Type B pancreatic cell (in vitro differentiated cells): Measurements from ENCODE around the gene EFCAB13. TPM values are rescaled to one million over a fixed set of nuclear protein-coding genes. Genes with fewer than 3 reads are reported as not detected.

Experiments
- DNase-seq: peaks from one replicate; pipeline ENCODE4 v3.0.0; 2021; ENCODE audit warnings: mixed read lengths; ENCODE audit not compliant: unreplicated experiment; ENCODE audit errors: extremely low spot score
- H3K27ac Mint-ChIP-seq: 2 replicates; pipeline ENCODE4 v1.8.0; 2021; ENCODE audit warnings: mild to moderate bottlenecking, mixed read lengths
- H3K27me3 Mint-ChIP-seq: 2 replicates; pipeline ENCODE4 v1.8.0; 2021; ENCODE audit warnings: mixed read lengths
- H3K36me3 Mint-ChIP-seq: 2 replicates; pipeline ENCODE4 v1.8.0; 2021; ENCODE audit warnings: mixed read lengths
- H3K4me1 Mint-ChIP-seq: one replicate; pipeline ENCODE4 v1.8.0; 2021; ENCODE audit warnings: mixed read lengths; ENCODE audit not compliant: unreplicated experiment
- H3K4me3 Mint-ChIP-seq: 2 replicates; pipeline ENCODE4 v1.8.0; 2021; ENCODE audit warnings: mild to moderate bottlenecking, mixed read lengths
- H3K9me3 Mint-ChIP-seq: 2 replicates; pipeline ENCODE4 v1.8.0; 2021; ENCODE audit warnings: mixed read lengths
- CTCF ChIP-seq: fragments of 200-600 bp; sonication (generic); conservative IDR thresholded peaks from 2 replicates; pipeline ENCODE4 v1.5.0; 2021; ENCODE audit warnings: antibody characterized with exemption, mild to moderate bottlenecking
- total RNA-seq: library from RNA; stranded (reverse); gene quantifications from 2 replicates; pipeline ENCODE4 v1.2.1, GENCODE V29; 2021; ENCODE audit warnings: low replicate concordance

Gene EFCAB13
- total RNA-seq, 1 donor from 2014 or later = 4.4 TPM

- Mint-ChIP-seq H3K36me3 (no peaks in the 10 kb centered on the region), H3K27ac (no peak overlapping the region), H3K27me3 (no peaks in the 10 kb centered on the region), H3K4me3 (no peak overlapping the region), H3K4me1 (no peaks in the 10 kb centered on the region), H3K9me3 (no peaks in the 10 kb centered on the region)
- no peak for DNase-seq
- TF ChIP-seq CTCF = no peak
Observed at GRCh38 chr17:47300718-47301117, 23.0 kb upstream of the EFCAB13 start.

GRCh38 chr17:47301161-47301560 is 22.6 kb upstream of the EFCAB13 start:
- no peak overlapping the region for H3K27ac Mint-ChIP-seq
- DNase-seq = peak; percentile 22
- H3K27me3 Mint-ChIP-seq = no peaks in the 10 kb centered on the region
- H3K4me3 Mint-ChIP-seq = no peak overlapping the region
- H3K36me3 Mint-ChIP-seq = no peaks in the 10 kb centered on the region
- no peaks in the 10 kb centered on the region for H3K9me3 Mint-ChIP-seq
- H3K4me1 Mint-ChIP-seq = no peaks in the 10 kb centered on the region
- no peak for TF ChIP-seq CTCF

DNA sequence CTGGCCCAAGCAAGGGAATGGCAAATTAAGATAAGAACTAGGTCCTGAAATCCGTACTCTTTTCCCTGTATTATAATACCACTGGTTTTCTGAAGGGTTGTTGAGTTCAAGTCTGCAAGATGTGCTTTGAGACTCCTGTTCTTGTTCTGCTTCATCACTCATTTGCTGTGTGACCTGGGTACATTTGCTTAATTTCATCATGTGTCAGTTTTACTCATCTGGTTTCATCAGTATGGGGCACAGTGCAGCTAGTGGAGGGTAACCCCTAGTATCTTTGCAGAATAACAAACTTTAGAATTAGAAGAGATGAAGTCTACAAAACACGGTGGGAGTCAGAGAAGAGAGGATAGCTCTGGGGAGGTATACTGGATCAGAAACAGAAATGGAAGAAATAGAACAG is 21.9 kb upstream of the EFCAB13 start:
- H3K36me3 Mint-ChIP-seq = no peaks in the 10 kb centered on the region
- peak; percentile 7 for DNase-seq
- H3K27me3 Mint-ChIP-seq = no peaks in the 10 kb centered on the region
- no peak overlapping the region for H3K4me3 Mint-ChIP-seq
- no peaks in the 10 kb centered on the region for H3K4me1 Mint-ChIP-seq
- TF ChIP-seq CTCF = no peak
- no peak overlapping the region for H3K27ac Mint-ChIP-seq
- H3K9me3 Mint-ChIP-seq = no peaks in the 10 kb centered on the region

DNA sequence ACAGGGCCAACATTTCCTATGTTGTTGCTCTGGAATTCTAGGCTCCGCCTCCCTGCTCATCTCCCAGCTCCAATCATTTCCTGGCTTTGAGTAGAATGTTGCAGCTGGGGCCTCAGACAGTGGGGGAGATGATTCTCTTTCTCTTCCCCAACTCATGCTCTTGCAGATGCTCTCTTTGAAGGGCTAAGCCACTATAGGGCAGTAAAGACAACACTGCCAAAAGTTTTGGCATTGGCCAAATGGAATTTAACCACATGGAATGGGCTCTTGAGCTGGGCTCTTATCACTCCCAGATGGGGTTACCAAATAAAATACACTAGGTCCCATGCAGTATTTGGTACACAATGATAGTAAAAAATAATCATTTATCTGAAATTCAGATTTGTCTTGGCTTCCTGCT is 19.6 kb upstream of the EFCAB13 start:
- TF ChIP-seq CTCF = no peak
- Mint-ChIP-seq H3K4me1 (no peaks in the 10 kb centered on the region), H3K27me3 (no peaks in the 10 kb centered on the region), H3K36me3 (no peaks in the 10 kb centered on the region), H3K4me3 (no peak overlapping the region), H3K9me3 (no peaks in the 10 kb centered on the region), H3K27ac (no peak overlapping the region)
- DNase-seq = peak; percentile 2

DNA sequence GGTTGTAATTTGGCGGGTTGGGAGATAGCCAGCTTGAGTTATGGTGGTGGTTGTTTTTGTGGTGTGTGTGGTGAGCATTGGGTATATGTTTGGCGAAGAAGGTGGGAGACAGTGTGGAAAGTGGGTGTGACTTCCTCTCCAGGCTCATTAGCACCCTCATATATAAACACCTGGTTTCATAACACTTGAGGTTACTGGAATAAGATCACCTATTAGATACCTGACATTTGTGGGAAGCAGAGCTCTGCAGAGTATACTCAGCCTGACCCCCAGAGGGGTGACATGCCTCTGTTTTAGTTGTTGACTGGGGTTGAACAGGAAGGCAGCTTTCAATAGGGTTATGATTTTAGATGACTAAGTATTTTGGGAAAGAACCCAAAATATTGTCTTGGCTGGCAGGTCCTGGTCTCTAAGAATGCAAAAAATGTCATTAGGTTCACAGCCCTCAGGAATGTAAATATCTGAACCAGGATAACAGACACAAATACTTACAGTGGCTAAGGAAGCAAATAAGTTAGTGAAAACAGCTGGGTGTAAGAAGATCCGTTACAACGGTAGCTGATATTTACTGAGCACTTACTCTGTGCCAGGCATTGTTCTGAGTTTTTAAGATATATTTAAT is 18.3 kb upstream of the EFCAB13 start:
- DNase-seq = peak; percentile 16
- H3K9me3 Mint-ChIP-seq = no peaks in the 10 kb centered on the region
- no peaks in the 10 kb centered on the region for H3K36me3 Mint-ChIP-seq
- H3K27me3 Mint-ChIP-seq = peaks cover 3% of the 10 kb centered on the region
- no peak overlapping the region for H3K27ac Mint-ChIP-seq
- no peak for TF ChIP-seq CTCF
- no peak overlapping the region for H3K4me3 Mint-ChIP-seq
- peaks cover 6% of the 10 kb centered on the region for H3K4me1 Mint-ChIP-seq
